GM12892 (cell line): ENCODE data around the gene CD200R1.

Source experiments
- DNase-seq: peaks from one replicate; pipeline ENCODE4 v3.0.0; 2011; ENCODE audit not compliant: insufficient read length
- FAIRE-seq: peaks from 2 replicates; lab custom pipeline; 2011; peaks lifted over from hg19 to GRCh38; lab: Jason Lieb, UNC
- POLR2A ChIP-seq: IDR thresholded peaks from 2 replicates; pipeline ENCODE4 v1.6.1; 2011; ENCODE audit warnings: low read depth, low read length, control low read depth
- POLR2AphosphoS5 ChIP-seq: IDR thresholded peaks from 2 replicates; pipeline ENCODE4 v1.6.1; 2011; ENCODE audit warnings: low read depth, low read length, control low read depth
- TAF1 ChIP-seq: IDR thresholded peaks from 2 replicates; pipeline ENCODE4 v1.6.1; 2011; ENCODE audit warnings: low read depth, mild to moderate bottlenecking, control low read depth, low read length, borderline replicate concordance

The CD200R1 gene

DNA sequence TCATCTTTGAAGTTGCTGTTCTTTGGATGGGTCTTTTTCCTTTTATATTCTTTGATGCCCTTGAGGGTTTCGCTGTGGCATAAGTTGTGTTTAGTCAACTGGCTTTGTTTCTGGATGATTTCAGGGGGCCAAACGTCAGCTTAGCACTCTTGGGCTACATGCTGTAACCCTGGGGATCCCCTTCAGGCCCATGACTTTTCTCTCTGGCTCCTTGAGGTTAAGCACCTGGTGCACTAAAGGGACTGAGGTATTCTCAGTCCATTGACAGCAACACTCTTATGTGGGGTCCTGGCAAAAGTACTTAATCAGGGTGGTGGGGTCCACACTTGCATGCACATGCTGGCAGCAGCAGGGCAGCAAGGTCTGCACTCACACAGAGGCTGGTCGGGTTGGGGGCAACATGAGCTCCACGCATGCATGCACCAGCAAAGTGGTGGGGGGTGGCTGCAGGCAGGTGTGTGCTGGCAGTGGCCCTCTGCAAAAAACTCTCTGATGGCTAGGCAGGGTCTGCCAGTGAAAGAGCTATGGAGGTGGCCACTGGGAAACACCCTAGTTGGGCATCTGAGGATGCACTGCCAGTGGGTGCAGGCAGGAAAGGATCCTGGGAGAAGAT, 90.1 kb downstream of the CD200R1 start:
- TF ChIP-seq POLR2A (no peak), TAF1 (no peak), POLR2AphosphoS5 (no peak)

DNA sequence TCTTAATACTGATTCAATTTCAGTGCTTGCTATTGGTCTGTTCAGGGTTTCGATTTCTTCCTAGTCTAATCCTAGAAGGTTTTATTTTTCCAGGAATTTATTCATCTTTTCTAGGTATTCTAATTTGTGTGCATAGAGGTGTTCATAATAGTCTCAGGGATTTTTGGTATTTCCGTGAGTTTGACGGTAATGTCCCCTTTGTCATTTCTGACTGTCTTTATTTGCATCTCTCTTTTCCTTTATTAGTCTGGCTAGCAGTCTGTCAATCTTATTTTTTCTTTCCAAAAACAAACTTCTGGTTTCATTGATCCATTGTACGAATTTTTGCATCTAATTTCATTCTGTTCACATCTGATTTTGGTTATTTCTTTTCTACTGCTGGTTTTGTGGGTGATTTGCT, 93.0 kb downstream of the CD200R1 start:
- TF ChIP-seq POLR2AphosphoS5 (no peak), POLR2A (no peak), TAF1 (no peak)
- FAIRE-seq (no peak), DNase-seq (no peak)

More for the DNA sequence above, 90.1 kb downstream of the CD200R1 start:
- DNase-seq, result no peak
- FAIRE-seq, result no peak

DNA sequence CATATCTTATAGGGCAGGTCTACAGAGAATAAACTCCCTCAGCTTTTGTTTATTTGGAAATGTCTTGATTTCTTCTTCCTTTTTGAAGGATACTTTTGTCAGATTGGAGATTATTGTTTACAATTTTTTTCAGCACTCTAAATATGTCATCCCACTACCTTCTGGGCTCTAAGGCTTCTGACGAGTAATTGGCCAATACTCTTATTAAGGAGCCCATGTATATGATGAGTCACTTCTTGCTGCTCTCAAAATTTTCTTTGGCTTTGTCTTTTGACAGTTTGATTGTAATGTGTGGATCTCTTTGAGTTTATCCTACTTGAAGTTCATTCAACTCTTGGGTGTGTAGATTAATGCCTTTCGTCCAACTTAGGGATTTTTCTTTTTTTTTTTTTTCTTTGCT, 99.3 kb downstream of the CD200R1 start:
- TF ChIP-seq POLR2AphosphoS5 (no peak), TAF1 (no peak), POLR2A (no peak)
- no peak for DNase-seq
- FAIRE-seq, result no peak

DNA sequence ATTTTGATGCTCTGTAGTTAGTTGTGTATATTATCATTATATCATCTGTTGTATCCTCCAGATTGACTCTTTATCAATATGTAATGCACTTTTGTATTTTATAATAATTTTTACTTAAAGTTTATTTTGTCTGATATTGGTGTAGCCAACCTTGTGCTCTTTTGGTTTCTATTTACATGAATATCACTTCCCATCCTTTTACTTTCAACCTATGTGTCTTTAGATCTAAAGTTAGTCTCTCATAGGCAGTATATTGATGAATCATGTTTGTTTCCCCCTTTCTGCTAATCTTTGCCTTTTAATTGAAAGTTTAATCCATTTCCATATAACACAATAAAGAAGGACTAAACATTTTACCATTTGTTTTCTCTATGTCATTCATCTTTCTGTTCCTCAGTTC, 100.2 kb downstream of the CD200R1 start:
- no peak for TF ChIP-seq POLR2A
- no peak for TF ChIP-seq POLR2AphosphoS5
- no peak for TF ChIP-seq TAF1
- no peak for DNase-seq
- FAIRE-seq, result no peak

DNA sequence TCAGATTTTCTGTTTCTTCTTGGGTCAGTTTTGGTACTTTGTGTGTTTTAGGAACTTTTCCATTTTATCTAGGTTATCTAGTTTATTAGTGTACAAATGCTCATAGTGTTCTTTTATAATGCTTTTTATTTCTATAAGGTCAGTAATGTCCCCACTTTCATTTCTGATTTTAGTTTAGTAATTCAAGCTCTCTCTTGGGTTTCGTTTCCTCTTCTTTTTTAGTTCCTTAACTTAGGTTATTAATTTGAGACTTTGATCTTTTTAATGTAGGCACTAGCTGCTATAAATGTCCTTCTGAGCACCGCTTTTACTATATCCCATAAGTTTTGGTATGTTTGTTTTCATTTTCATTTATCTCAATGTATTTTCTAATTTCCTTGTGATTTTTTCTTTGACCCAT, 101.3 kb downstream of the CD200R1 start:
- DNase-seq (no peak), FAIRE-seq (no peak)
- no peak for TF ChIP-seq POLR2AphosphoS5
- TF ChIP-seq TAF1, result no peak
- no peak for TF ChIP-seq POLR2A

DNA sequence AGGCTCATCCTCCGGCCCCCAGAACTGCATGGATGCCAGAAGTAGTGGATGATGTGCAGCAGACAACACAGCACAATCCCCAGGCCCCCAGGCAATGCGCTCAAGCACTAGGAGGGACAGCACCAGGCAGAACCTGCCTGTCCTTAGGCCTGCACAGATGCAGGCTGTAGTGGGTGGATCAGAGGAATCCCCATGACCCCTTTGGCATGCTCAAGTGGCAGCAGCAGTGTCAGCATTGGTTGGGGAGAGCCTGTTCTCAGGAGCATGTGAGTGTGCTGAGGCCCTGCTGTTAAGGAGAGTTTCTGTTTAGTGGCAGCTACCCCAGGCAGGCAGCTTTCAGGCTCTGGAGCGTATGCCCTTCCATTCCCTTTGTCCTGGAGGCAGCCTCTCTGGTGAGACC, 103.2 kb downstream of the CD200R1 start:
- DNase-seq, result no peak
- peak; percentile 40 for FAIRE-seq
- TF ChIP-seq POLR2AphosphoS5 (no peak), TAF1 (no peak), POLR2A (no peak)
